ENCODE results near the gene MRPL2.

The MRPL2 gene

GRCh38 chr6:43021270-43022047 is 37.8 kb downstream of the MRPL2 start, which contains the start of gene RRP36:
Gene RRP36 (plus strand): TSS chr6:43021623. CDS start chr6:43021655, 32 bp downstream.
- DNase-seq (ENCODE audit: low read depth in 2 of 2) = peak in 1 of 2 experiments; percentile 20

GRCh38 chr6:43020847-43021246 is 38.4 kb downstream of the MRPL2 start:
- DNase-seq (ENCODE audit: low read depth in 2 of 2) = no peak

- no peak for DNase-seq (ENCODE audit: low read depth in 2 of 2)
Measured at GRCh38 chr6:43020052-43020705, 39.1 kb downstream of the MRPL2 start.

DNA sequence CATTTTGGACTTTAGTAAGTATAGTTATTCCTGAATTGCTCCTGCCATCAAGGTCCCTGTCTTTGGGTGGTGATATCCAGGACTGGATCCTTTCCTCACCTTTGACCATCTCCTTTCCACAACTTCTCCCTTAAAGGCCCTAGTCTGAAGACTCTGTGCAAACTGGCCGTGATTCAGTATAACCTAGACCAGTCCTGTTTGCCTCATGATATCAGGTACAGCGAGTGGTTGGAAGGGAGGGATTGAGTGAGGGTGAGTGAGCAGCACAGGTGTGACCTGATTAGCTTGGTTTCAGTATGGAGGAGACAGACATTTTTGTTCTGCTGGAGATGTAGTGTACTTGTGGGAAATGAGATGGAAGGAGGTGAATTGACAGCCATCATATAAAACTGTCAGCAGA is 40.1 kb downstream of the MRPL2 start:
- DNase-seq (ENCODE audit: low read depth in 2 of 2) = no peak

DNA sequence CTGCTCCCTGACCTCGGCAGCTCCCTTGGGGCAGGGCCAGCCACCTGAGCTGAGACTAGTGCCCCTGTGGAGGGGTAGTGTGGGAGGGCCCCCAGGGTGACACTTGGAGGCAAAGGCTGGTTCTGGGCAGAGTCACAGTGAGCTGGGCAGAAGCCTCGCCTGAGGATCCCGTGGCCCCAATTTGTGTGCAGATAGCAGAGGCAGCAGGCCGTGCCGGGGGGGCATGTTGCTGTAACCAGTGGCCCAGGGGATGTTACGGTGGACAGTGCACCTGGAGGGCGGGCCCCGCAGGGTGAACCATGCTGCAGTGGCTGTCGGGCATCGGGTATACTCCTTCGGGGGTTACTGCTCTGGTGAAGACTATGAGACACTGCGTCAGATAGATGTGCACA is 42.3 kb downstream of the MRPL2 start:
- no peak for DNase-seq (ENCODE audit: low read depth in 2 of 2)

GRCh38 chr6:43016176-43016942 is 42.9 kb downstream of the MRPL2 start:
- DNase-seq (ENCODE audit: low read depth in 2 of 2) = no peak

- DNase-seq (ENCODE audit: low read depth in 2 of 2) = no peak
Measured at GRCh38 chr6:43014434-43014909, 44.8 kb downstream of the MRPL2 start.

DNA sequence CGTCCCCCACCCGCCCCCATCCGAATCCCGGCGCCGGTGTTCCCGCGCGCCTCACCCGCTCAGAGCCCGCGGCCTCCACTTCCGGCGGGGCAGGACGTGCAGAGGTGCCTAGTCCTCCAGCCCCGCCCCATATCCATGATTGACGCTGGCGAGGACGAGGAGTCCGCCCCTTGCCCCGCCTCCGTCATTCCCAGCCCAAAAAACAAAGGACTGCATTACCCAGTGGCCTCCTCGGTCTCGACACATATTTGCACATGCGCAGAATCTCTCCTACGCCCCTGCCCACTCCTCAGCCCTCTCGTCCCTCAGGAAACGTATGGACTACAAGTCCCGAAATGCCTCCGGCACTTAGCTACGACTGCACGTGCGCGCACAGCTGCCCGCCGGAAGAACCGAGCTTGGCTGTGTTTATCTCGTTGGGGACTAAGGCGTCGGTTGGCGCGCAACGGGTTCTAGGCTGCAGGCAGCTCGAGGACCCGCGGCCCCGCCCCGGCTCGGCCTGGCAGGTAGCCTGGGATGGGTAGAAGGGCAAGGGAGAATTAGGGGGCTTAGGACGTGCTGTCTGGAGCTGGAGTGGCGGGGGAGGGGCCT is 45.3 kb downstream of the MRPL2 start, which contains the start of the genes KLHDC3 and MEA1:
Gene KLHDC3, plus strand, starts transcription at position 407 of the 591 bp plus-strand sequence. CDS start 2,944 bp downstream, outside the sequence.
Gene MEA1, minus strand, starts transcription at position 104 of the 591 bp plus-strand sequence. CDS start 133 bp downstream, outside the sequence.
- peak; percentile 99 for DNase-seq (ENCODE audit: low read depth in 2 of 2)

DNA sequence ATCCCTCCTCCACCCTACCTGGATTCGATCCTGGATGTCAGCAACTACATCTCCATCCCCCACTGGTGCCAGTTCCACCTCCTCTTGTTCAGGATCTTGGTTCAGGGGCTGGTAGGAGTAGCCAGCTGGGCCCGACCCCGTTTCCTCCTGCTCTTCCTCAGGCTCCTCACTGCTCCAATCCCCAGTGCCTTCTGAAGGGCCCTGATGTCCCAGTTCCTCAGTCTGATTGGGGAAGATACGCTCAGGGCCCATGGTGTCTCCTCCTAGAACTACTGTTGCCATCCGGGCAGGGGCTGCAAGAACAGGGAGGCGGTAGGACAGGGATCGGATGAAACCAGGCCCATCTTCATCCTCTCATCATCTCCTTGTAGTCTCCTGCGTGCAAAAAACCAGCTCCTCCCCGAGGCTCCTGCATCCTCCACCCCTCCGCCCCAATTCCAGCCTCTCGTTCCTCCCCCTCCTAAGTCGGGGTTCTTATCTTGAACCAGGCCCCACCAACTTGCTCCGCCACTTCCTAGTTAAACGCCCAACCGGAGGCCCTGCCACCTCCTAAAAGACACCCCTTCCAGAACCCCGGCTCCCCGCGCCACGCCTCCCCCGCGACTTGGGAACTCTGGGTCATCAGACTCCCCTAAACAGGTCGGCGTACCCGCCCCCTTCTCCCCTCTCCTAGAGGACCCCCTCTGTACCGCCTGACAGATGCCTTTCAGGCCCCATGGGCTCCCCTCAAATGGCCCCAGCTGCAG is 46.0 kb downstream of the MRPL2 start:
- no peak for DNase-seq (ENCODE audit: low read depth in 2 of 2)

DNA sequence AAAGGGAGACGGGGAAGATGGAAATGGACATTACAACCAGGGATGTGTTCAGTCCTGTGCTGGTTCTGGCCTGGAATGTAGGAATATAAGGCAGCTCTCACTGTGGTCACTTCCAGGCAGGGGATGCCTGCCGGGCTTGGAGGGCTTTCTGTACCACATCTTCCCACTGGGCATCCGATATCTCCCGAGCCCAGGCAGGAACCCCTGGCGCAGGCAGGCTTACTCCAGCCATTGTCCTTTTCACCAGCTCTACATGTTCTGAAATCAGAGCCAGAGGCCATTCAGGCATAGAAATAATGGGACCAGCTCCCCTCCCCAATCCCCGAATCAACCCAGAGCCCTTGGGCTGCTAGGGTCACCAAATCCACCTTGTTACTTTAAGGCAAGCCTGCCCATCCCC is 46.9 kb downstream of the MRPL2 start:
- no peak for DNase-seq (ENCODE audit: low read depth in 2 of 2)

- DNase-seq (ENCODE audit: low read depth in 2 of 2) = no peak
Measured at GRCh38 chr6:43011207-43011606, 48.0 kb downstream of the MRPL2 start.

- DNase-seq (ENCODE audit: low read depth in 2 of 2) = no peak
Measured at GRCh38 chr6:43009124-43009523, 50.1 kb downstream of the MRPL2 start.

- DNase-seq (ENCODE audit: low read depth in 2 of 2) = no peak
Measured at GRCh38 chr6:43007126-43007525, 52.1 kb downstream of the MRPL2 start.

DNA sequence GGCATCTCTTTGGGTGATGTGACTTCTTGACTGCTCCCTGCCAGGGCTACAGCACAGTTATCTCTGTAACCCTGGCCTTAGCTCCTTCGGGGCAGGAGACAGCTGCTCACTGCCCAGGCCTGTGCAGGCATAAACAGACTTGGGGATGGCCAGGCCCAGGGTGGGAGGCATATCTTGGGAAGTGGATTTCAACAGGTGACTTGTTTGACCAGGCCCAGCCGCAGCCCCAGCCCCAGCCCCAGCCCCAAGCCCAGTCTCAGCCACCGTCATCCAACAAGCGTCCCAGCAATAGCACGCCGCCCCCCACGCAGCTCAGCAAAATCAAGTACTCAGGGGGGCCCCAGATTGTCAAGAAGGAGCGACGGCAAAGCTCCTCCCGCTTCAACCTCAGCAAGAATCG is 53.0 kb downstream of the MRPL2 start:
- DNase-seq (ENCODE audit: low read depth in 2 of 2) = no peak

DNA sequence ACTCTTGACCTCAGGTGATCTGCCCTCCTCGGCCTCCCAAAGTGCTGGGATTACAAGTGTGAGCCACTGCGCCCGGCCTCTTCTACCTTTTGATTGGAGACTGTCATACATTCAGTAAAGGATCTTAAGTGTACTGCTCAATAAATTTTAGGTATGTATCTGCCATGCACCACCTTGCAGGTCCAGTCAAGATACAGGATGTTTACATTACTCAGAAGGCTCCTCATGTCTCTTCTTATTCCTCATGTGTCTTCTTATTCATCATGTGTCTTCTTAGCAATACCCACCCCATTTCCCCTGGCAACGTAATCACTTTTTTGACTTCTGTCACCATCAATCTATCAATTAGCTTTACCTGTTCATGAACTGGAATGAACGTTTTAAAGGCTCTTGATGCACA is 53.4 kb downstream of the MRPL2 start:
- no peak for DNase-seq (ENCODE audit: low read depth in 2 of 2)

Data from fibroblast of skin of left biceps (primary cell).